HepG2 (cell line): ENCODE data around the gene NWD2.

Source experiments
- ATF3 ChIP-seq: sonication (generic); formaldehyde crosslinking; IDR thresholded peaks from 2 replicates; pipeline ENCODE4 v1.4.0; 2020; ENCODE audit warnings: missing genetic modification reagents
- ATF6 ChIP-seq: sonication (generic); formaldehyde crosslinking; conservative IDR thresholded peaks from 2 replicates; pipeline ENCODE4 v1.4.0; 2020; ENCODE audit warnings: missing genetic modification reagents
- CCAR2 ChIP-seq: fragments of 200-400 bp; formaldehyde crosslinking; optimal IDR thresholded peaks from 2 replicates; pipeline ENCODE3; 2018; ENCODE audit warnings: low read depth, mild to moderate bottlenecking, low read length, moderate library complexity
- CTCF ChIP-seq: sonication (generic); formaldehyde crosslinking; IDR thresholded peaks from 2 replicates; pipeline ENCODE4 v1.5.0; 2020; ENCODE audit warnings: mild to moderate bottlenecking, missing genetic modification reagents, moderate library complexity
- FOXC1 ChIP-seq: sonication (generic); formaldehyde crosslinking; IDR thresholded peaks from 2 replicates; pipeline ENCODE4 v1.8.0; 2022; ENCODE audit warnings: mild to moderate bottlenecking, missing genetic modification reagents, borderline replicate concordance
- GABPA ChIP-seq, 2 experiments: IDR thresholded peaks; 2 replicates each; pipeline ENCODE4 v1.6.1; 2011 to 2016; ENCODE audit warnings: low read depth in 2 of 2, low read length in 1 of 2, missing biosample characterization in 1 of 2, missing genetic modification characterization in 1 of 2
- HMGXB4 ChIP-seq, 2 experiments: sonication (generic) in 1 of 2; formaldehyde crosslinking in 1 of 2; IDR thresholded peaks; 2 replicates each; pipeline versions ENCODE4 v1.4.0 to v1.6.1; 2018 to 2020; ENCODE audit warnings: missing genetic modification reagents in 2 of 2, borderline replicate concordance in 1 of 2, low read depth in 1 of 2, mild to moderate bottlenecking in 1 of 2, missing biosample characterization in 1 of 2
- HOXA7 ChIP-seq: sonication (generic); formaldehyde crosslinking; IDR thresholded peaks from 2 replicates; pipeline ENCODE4 v1.8.1; 2022; ENCODE audit warnings: mild to moderate bottlenecking, missing genetic modification reagents, moderate library complexity
- KMT2B ChIP-seq: IDR thresholded peaks from 2 replicates; pipeline ENCODE4 v1.6.1; 2016; ENCODE audit warnings: missing genetic modification reagents, missing compliant biosample characterization
- MXI1 ChIP-seq: IDR thresholded peaks from 3 replicates; pipeline ENCODE4 v1.6.1; 2012; ENCODE audit warnings: low read depth, low read length, inconsistent platforms, borderline replicate concordance
- POLR2A ChIP-seq, 2 experiments: IDR thresholded peaks; 2 replicates each; pipeline ENCODE4 v1.6.1; 2011; ENCODE audit warnings: low read depth in 2 of 2, low read length in 2 of 2, mild to moderate bottlenecking in 1 of 2, moderate library complexity in 1 of 2; ENCODE audit not compliant: insufficient read depth in 1 of 2
- TCF7 ChIP-seq: sonication (generic); IDR thresholded peaks from 2 replicates; pipeline ENCODE4 v1.6.1; 2016; ENCODE audit warnings: antibody characterized with exemption, low read depth
- ZSCAN29 ChIP-seq: sonication (generic); formaldehyde crosslinking; conservative IDR thresholded peaks from 2 replicates; pipeline ENCODE4 v1.4.0; 2020; ENCODE audit warnings: mild to moderate bottlenecking, missing genetic modification reagents

- TF ChIP-seq MXI1 (no peak), KMT2B (CRISPR knock-in tag) (no peak), HMGXB4 (CRISPR knock-in tag; IDR thresholded peaks at IDR 0.05; ENCODE audit: borderline replicate concordance in 1 of 2, low read depth in 1 of 2) (no peak), CTCF (no peak), POLR2A (IDR thresholded peaks at IDR 0.05; ENCODE audit: insufficient read depth in 1 of 2, low read depth in 2 of 2, low read length in 2 of 2) (no peak), ATF3 (CRISPR knock-in tag) (no peak), GABPA (IDR thresholded peaks at IDR 0.05; ENCODE audit: low read depth, low read length) (no peak), GABPA (CRISPR knock-in tag; IDR thresholded peaks at IDR 0.05; ENCODE audit: low read depth) (no peak), TCF7 (no peak), CCAR2 (no peak), ZSCAN29 (CRISPR knock-in tag) (no peak), ATF6 (no peak), HOXA7 (CRISPR knock-in tag) (no peak), FOXC1 (CRISPR knock-in tag) (no peak)
Observed at GRCh38 chr4:37241647-37242046, 2.9 kb upstream of the NWD2 start.
